SK-N-SH treated with all-trans-retinoic acid at 6 μM for 48 hours (cell line): Measurements from ENCODE around the gene MYO3A.

Source experiments
- BACH2 ChIP-seq: fragments of 250-450 bp; sonication (Bioruptor Pico); IDR thresholded peaks from 2 replicates; pipeline ENCODE4 v1.9.0; 2021; ENCODE audit warnings: mild to moderate bottlenecking, borderline replicate concordance
- GLIS3 ChIP-seq: fragments of 250-450 bp; sonication (Bioruptor Pico); IDR thresholded peaks from 2 replicates; pipeline ENCODE4 v1.5.0; 2020; ENCODE audit warnings: mild to moderate bottlenecking, moderate library complexity
- OSR1 ChIP-seq: fragments of 250-450 bp; sonication (Bioruptor Pico); IDR thresholded peaks from 2 replicates; pipeline ENCODE4 v1.8.0; 2022; ENCODE audit warnings: moderate library complexity, mild to moderate bottlenecking, inconsistent platforms
- PPARA ChIP-seq: fragments of 250-450 bp; sonication (Bioruptor Pico); IDR thresholded peaks from 2 replicates; pipeline ENCODE4 v1.5.0; 2020; ENCODE audit warnings: mild to moderate bottlenecking, borderline replicate concordance
- RARB ChIP-seq: fragments of 250-450 bp; sonication (Bioruptor Pico); IDR thresholded peaks from 2 replicates; pipeline ENCODE4 v1.8.0; 2021; ENCODE audit warnings: mild to moderate bottlenecking, moderate library complexity
- TCF4 ChIP-seq: fragments of 250-450 bp; sonication (Bioruptor Pico); IDR thresholded peaks from 2 replicates; pipeline ENCODE4 v1.8.0; 2021; ENCODE audit warnings: mild to moderate bottlenecking, moderate library complexity, borderline replicate concordance
- ZC3H10 ChIP-seq: fragments of 250-450 bp; sonication (Bioruptor Pico); IDR thresholded peaks from 2 replicates; pipeline ENCODE4 v1.5.1; 2021; ENCODE audit warnings: mild to moderate bottlenecking, moderate library complexity
- ZFP3 ChIP-seq: fragments of 250-450 bp; sonication (Bioruptor Pico); IDR thresholded peaks from 2 replicates; pipeline ENCODE4 v1.5.0; 2020; ENCODE audit warnings: mild to moderate bottlenecking, moderate library complexity
- ZNF70 ChIP-seq: fragments of 450-650 bp; formaldehyde crosslinking; IDR thresholded peaks from 2 replicates; pipeline ENCODE4 v1.5.0; 2020; ENCODE audit warnings: mild to moderate bottlenecking, moderate library complexity
- ZNF8 ChIP-seq: fragments of 450-650 bp; formaldehyde crosslinking; IDR thresholded peaks from 2 replicates; pipeline ENCODE4 v1.5.0; 2020; ENCODE audit warnings: mild to moderate bottlenecking, moderate library complexity
- TF ChIP-seq, protein P1 (sequence below): fragments of 250-450 bp; sonication (Bioruptor Pico); IDR thresholded peaks from 2 replicates; pipeline ENCODE4 v1.8.0; 2020; ENCODE audit warnings: mild to moderate bottlenecking, moderate library complexity, borderline replicate concordance
- TF ChIP-seq, protein P2 (sequence below): fragments of 250-450 bp; sonication (Bioruptor Pico); IDR thresholded peaks from 2 replicates; pipeline ENCODE4 v1.5.1; 2021; ENCODE audit warnings: mild to moderate bottlenecking, moderate library complexity
- TF ChIP-seq, protein P3 (sequence below): fragments of 250-450 bp; sonication (Bioruptor Pico); IDR thresholded peaks from 2 replicates; pipeline ENCODE4 v1.5.1; 2020; ENCODE audit warnings: low read depth, mild to moderate bottlenecking, moderate library complexity
- TF ChIP-seq, protein P4 (sequence below): fragments of 250-450 bp; sonication (Bioruptor Pico); IDR thresholded peaks from 2 replicates; pipeline ENCODE4 v1.5.0; 2020; ENCODE audit warnings: mild to moderate bottlenecking, moderate library complexity

DNA sequence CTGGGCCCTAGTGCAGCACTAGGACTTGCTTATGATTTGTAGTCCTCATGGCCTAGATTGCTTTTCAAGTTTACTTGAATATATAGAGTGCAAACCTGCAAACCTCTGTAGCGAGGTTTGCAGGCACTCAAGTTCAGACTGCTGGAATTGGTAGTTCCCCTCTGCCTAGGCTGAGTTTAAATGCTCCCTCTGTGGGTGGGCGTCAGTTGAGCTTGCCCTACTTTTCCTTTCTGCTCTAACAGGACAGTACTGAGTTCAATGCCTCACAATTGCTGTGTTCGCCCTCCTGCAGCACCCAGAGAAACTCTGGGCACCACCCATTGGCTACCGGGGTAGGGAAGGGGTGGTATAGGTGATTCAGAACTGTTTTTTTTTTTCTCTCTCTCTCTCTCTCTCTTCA is 31.6 kb downstream of the MYO3A start:
- TF ChIP-seq PPARA (CRISPR knock-in tag) (no peak), ZNF8 (CRISPR knock-in tag) (no peak), RARB (no peak), GLIS3 (CRISPR knock-in tag) (no peak), TCF4 (CRISPR knock-in tag) (no peak), ZFP3 (CRISPR knock-in tag) (no peak), OSR1 (CRISPR knock-in tag) (no peak), BACH2 (CRISPR knock-in tag) (no peak), ZNF70 (no peak), ZC3H10 (CRISPR knock-in tag) (no peak)
- TF ChIP-seq, protein P1, sequence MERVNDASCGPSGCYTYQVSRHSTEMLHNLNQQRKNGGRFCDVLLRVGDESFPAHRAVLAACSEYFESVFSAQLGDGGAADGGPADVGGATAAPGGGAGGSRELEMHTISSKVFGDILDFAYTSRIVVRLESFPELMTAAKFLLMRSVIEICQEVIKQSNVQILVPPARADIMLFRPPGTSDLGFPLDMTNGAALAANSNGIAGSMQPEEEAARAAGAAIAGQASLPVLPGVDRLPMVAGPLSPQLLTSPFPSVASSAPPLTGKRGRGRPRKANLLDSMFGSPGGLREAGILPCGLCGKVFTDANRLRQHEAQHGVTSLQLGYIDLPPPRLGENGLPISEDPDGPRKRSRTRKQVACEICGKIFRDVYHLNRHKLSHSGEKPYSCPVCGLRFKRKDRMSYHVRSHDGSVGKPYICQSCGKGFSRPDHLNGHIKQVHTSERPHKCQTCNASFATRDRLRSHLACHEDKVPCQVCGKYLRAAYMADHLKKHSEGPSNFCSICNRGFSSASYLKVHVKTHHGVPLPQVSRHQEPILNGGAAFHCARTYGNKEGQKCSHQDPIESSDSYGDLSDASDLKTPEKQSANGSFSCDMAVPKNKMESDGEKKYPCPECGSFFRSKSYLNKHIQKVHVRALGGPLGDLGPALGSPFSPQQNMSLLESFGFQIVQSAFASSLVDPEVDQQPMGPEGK: no peak
- TF ChIP-seq, protein P2, sequence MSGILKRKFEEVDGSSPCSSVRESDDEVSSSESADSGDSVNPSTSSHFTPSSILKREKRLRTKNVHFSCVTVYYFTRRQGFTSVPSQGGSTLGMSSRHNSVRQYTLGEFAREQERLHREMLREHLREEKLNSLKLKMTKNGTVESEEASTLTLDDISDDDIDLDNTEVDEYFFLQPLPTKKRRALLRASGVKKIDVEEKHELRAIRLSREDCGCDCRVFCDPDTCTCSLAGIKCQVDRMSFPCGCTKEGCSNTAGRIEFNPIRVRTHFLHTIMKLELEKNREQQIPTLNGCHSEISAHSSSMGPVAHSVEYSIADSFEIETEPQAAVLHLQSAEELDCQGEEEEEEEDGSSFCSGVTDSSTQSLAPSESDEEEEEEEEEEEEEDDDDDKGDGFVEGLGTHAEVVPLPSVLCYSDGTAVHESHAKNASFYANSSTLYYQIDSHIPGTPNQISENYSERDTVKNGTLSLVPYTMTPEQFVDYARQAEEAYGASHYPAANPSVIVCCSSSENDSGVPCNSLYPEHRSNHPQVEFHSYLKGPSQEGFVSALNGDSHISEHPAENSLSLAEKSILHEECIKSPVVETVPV (CRISPR knock-in tag): no peak
- TF ChIP-seq, protein P3, sequence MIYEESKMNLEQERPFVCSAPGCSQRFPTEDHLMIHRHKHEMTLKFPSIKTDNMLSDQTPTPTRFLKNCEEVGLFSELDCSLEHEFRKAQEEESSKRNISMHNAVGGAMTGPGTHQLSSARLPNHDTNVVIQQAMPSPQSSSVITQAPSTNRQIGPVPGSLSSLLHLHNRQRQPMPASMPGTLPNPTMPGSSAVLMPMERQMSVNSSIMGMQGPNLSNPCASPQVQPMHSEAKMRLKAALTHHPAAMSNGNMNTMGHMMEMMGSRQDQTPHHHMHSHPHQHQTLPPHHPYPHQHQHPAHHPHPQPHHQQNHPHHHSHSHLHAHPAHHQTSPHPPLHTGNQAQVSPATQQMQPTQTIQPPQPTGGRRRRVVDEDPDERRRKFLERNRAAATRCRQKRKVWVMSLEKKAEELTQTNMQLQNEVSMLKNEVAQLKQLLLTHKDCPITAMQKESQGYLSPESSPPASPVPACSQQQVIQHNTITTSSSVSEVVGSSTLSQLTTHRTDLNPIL (CRISPR knock-in tag): no peak
- TF ChIP-seq, protein P4, sequence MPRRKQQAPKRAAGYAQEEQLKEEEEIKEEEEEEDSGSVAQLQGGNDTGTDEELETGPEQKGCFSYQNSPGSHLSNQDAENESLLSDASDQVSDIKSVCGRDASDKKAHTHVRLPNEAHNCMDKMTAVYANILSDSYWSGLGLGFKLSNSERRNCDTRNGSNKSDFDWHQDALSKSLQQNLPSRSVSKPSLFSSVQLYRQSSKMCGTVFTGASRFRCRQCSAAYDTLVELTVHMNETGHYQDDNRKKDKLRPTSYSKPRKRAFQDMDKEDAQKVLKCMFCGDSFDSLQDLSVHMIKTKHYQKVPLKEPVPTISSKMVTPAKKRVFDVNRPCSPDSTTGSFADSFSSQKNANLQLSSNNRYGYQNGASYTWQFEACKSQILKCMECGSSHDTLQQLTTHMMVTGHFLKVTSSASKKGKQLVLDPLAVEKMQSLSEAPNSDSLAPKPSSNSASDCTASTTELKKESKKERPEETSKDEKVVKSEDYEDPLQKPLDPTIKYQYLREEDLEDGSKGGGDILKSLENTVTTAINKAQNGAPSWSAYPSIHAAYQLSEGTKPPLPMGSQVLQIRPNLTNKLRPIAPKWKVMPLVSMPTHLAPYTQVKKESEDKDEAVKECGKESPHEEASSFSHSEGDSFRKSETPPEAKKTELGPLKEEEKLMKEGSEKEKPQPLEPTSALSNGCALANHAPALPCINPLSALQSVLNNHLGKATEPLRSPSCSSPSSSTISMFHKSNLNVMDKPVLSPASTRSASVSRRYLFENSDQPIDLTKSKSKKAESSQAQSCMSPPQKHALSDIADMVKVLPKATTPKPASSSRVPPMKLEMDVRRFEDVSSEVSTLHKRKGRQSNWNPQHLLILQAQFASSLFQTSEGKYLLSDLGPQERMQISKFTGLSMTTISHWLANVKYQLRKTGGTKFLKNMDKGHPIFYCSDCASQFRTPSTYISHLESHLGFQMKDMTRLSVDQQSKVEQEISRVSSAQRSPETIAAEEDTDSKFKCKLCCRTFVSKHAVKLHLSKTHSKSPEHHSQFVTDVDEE: no peak
